Stimulated activated CD8-positive, alpha-beta memory T cell treated with anti-CD3 and anti-CD28 coated beads, Interleukin-12 subunit alpha, Interleukin-12 subunit beta, amount 100 ng/mL, for 4 hours (primary cell): ENCODE measurements around the gene CAVIN3.

Experiments used
- DNase-seq: peaks from one replicate; pipeline ENCODE4 v3.0.0-alpha.2; 2020; ENCODE audit warnings: low read depth

CAVIN3 gene, protein sequence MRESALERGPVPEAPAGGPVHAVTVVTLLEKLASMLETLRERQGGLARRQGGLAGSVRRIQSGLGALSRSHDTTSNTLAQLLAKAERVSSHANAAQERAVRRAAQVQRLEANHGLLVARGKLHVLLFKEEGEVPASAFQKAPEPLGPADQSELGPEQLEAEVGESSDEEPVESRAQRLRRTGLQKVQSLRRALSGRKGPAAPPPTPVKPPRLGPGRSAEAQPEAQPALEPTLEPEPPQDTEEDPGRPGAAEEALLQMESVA

DNA sequence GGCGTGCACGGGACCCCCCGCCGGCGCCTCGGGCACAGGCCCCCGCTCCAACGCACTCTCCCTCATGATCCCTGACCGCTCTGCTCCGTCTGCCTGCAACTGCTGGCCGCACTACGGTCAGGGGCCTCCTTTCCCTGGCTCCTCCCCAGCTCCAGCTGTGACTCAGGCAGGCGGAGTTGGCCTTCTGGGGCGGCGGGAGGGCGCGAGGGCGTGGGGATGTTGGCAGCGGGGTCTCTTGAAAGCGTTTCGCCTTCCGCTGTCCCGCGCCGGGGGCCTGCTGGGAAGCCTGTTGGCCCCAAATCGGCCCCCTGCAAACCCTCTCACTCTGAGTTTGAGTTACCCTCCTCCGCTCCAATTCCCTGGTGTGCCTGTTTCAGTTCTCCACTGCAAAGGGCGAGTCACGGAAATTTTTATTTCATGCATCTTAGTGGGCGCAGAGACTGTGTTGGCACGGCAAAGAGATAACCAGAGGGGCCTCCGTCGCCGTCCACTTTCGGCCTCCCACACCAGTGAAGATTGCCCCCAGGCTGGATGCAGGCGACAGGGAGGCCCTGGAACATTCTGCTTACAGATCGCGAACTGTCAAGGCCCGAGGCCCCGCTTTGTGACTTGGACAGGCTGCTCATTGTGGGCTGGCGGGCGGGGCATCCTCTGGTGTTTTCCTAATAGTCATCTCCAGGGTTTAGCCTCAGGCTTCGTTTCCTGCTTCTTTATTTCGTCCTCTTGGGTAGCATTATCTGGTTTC, at the start of gene CAVIN3:
Gene CAVIN3, minus strand, starts transcription at position 91 of the 745 bp plus-strand sequence. Its CDS starts 25 bp downstream, at position 66.
- DNase-seq, result no peak

DNA sequence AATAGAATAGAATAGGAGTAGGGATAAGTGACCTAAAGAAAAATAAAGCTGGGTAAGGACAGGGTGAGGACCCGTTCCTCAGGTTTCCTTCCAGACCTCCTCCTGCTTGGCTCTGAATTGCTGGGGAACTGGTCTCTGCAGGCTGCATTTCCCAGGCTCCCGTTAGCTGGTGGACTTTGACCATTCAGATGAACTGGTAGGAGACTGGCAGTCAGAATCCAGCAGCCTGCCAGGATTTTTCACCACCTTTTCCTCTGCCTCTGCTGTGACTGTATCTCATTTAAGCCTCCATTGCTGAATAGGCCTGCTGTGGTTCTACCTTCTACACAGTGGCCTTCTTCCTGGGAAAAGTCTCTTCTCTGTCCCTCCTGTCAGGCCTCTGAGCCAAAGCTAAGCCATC, 45.4 kb upstream of the CAVIN3 start:
- no peak for DNase-seq

DNA sequence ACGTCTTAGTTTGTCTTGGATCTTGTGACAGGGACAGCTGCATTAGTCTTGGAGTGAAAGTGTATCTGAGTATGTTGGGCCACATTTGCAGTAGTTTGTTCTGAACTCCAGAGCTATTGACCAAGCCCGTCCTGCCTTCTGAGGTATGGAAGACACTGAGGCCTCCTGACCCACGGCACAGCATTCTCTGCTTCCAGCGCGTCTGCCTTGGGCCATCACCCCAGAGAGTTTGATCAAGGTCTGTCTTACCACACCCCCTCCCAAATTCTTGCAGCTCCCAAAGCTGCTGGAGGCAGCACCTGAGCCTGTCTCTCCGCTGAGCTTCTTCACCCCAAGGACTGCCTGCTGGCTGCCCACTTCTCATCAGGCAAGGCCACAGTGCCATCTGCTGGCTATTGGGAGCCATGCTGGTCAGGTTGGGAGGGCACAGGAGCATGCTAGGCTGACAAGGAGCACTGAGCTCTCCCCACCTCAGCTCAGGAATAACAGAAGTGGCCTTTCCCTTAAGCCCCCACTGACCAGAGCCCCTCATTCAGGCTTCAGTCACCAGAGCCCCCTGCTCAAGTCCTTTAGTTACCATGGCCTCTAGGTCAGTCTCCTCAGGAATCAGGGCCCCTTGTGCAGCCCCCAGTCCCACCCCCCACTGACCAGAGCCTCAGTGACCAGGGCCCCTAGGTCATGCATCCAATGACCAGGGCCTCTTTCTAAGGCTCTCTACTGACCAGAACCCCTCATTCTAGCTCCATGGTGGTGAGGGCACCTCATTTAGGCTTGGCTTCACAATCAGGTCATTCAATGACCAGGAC, 42.8 kb upstream of the CAVIN3 start:
- DNase-seq, result peak; percentile 30

DNA sequence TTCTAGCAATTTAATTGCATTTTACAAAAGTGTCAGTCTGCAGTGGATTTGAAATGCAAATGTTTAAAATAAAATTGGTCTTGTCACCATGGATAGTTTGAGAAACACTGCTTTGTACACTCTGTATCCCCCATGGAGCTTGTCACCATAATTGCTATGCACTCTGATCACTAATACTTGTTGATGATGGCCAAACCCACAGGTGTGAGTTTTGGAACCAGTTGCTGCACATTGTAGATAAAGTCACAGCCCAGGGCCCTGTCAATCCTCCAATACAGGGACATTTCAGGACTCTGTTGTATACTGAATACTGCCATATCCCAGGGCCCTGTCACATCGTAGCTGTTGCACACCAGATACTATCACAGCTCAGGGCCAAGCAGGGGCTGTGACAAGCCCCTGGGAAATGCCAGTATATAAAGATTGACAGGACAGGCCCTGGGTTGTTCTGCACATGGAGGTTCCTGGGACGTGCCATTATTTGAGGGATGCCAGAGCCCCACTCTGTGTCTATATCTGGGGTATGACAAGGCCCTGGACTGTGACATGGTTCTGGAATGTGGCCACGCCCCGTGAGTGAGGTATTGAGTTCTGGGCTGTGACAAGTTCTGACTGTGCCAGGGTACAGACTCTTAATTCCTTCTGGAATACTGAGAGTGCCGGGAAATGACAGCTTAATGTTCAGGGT, 42.0 kb upstream of the CAVIN3 start:
- DNase-seq, result no peak

DNA sequence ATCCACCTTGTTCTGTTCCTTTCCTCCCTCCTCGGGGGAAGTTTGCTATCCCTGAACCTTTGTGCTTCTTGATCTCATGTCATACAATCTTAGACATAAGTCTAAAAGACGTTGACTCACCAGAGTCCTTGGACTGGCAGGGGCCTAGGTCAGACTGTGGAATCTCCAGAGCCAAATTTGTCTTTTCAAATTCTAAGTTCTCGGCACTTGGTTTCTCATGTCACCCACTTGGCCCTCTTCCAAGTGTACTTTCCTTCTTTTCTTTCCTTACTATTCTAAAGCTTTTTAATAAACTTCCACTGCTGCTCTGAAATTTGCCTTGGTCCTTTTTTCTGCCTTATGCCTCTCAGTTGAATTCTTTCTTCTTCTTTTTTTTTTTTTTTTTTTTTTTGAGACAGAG, 39.9 kb upstream of the CAVIN3 start:
- DNase-seq, result no peak

DNA sequence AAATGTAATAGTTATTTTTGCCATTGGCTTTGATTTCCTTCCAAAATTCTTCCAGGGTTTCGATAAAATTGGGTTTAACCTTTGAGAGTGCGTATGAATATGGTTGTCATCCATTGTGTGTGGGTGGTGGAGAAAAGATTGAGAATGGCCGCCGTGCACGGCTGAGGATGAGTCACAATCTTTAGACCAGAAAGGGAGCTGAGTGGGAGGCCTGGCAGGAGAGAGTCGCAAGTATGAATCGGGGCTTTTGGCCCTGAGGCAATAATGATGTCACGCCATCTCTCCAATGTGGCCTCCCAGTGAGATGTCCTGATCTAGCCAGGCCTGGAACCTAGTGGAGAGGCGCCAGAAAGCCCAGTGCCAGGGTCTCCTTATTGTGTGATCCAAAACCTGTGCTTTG, 36.9 kb upstream of the CAVIN3 start:
- no peak for DNase-seq

DNA sequence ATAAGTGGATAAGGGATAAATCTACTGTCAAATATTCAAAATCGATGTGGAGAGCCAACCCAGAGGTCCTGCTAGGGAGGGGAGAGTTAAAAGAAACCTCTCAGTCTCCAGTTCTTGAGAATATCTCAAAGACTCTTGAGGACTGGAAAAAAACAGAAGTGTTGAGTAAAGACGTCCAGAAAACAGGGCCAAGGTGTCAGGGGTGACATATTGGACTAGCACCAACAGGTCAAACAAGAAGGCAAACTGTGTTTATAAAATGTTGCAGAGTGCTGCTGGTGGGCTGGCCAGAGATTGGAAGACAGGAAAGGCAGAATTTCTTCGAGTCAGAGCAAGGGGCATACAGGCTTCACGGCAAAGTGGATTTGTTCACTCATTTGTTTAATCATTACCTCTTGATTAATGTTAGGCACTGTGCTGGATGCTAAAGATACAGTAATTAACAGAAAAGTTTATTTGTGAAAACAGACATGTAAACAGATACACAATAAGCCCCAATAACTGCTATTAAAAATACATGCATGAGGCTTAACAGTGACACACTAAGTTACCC, 36.3 kb upstream of the CAVIN3 start:
- no peak for DNase-seq

DNA sequence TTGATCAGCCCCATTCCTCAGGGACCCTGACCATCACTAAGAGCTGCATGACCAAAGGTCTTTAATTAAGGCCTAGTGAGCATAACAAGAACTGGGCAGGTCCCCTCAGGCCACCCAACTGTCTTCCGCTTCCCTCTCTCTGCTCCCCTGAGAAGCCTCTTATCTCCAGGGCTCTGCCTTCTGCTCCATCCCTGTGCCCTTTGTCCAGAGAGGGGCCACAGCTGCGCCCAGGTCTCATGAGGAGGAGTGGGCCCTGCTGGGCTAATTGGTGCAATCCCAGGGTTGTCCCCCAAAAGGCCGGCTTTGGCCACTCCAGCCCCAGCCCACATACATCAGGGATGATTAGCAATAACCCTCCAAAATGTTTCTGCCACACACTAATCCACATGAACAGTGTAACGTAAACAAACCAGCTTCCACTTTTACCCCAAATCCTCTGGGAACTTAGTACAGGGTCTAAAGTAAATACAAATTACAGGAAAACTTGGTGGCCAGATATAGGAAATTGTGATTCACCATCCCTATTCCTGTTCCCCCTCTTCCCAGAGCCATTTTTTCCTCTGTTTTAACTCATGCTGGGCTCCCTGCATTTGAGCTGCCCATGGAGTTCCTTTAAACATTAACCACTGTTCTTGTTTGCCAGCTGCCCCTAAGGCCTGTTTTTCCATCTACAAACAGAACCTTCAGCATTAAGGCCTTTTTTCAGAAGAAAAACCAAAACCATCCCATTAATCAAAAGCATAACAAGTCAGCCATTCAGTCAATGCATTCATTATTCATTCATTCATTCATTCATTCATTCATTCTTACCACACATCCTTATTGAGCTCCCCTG, 34.6 kb upstream of the CAVIN3 start:
- no peak for DNase-seq

DNA sequence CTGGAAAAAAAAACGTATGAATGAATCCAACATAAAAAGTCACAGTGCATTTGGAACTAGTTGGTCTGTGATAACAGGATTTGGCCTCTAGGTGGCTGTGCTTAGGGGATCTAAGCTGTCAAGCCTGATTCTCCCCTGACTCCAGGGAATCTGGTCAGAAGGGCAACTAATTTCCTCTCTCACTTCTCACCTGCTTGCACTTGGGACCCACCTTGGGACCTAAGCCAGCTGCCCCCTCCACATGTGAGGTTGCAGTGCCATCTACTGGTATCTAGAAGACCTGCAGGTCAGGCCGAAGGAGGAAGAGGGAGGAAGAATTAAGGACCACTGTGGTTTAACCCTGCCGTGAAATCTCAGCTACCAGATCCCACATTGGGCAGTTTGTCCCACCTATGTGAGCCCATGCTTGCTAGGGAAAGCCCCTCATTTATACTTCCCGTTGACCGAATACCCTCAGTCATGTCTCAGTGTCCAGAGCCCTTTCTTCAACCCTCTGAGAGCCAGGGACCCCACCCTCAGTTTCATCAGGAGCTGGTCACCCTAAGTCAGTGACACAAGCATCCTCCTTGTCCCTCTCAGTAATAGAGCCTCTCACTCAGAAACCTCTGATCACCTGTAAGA, 33.2 kb upstream of the CAVIN3 start:
- DNase-seq, result peak; percentile 21

DNA sequence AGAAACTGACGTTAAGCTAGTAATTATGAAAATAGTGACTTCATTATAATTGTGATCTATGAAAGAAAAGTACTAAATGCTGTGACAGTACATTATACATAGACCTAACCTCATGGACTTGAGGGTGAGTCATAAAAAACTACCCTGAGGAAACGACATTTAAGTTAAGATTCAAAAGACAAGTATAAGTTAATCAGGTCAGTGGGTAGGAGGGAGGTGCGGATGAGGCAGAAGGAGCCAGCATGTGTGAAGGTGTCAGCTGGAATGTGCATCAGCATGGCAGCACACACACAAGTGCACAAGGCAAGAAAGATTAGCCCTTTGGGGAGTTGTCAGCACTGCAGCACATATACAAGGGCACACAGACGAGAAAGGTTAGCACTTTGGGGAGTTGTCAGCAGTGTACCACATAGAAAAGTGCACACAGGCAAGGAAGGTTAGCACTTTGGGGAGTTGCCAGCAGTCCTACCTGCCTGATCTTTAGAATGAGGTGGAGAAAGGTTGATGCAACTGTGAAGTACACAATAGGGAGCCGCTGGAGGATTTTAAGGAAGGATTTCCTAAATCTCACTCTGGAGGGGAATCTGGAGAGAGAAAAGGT, 31.6 kb upstream of the CAVIN3 start:
- DNase-seq, result no peak

DNA sequence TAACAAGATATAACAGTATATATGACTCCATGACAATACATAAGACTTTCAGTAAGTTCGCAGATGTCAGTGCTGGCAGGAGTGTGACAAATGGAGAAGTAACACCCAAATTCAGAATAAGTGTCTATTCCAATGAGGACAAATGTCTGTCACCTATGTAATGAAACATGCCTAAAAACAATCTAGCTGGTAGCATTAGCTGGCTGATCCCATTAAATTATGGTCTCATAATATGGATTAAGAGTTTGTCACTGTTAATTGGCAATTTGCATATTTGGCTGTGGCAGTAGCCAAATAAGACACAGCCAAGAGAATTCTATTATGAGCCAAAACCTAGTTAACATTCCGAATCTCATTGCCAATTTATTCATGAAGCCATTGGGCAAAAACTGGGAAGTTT, 30.2 kb upstream of the CAVIN3 start:
- DNase-seq, result no peak

DNA sequence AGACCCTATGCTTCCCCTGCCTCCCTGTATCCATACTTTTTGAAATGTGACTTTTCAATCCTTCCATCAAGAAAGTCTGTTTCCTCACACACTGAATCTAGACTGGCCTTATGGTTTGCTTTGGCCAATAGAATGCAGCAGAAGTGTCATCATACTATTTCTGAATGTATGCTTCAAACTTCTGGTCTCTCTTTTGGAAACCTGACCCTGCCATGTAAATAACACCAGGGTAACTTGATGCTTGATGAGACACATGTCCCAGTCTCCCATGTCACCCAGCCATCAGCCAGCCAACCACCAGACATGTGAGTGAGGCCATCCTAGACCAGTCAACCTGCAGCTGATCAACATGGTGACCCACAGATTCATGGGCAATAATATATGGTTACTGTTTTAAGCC, 29.7 kb upstream of the CAVIN3 start:
- DNase-seq, result no peak

DNA sequence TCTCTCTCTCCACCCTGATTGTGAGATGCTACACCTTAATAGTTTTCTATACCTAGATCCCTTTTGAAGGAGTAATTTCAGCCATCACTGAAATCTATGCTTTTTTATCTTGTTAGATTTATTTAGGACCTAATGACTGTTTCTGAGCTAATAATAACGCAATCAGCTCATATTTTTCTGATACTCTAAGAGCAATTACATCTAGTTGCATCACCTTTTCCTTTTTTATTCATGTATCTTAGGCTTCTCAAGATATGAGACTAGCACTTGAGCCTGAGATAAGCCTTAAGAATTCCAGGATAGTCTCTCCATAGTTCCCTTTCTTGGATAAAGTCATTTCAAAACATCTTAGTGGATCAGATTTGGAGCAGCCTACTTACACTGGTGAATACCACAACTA, 25.1 kb upstream of the CAVIN3 start:
- no peak for DNase-seq

DNA sequence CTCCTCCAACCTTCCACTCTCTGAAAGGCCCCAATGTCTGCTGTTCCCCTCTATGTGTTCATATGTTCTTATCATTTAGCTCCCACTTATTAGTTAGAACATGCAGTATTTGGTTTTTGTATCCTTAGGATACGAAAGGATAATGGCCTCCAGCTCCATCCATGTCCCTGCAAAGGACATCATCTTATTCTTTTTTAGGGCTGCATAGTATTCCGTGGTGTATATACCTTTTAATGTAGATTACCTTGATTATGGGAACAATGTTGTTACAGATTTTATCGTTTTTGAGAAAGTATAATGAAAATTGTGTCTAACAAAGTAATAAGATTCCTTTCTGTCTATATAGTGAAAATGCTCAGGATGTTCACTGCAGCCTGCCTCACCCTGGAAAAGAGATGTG, 16.0 kb upstream of the CAVIN3 start:
- DNase-seq, result no peak

DNA sequence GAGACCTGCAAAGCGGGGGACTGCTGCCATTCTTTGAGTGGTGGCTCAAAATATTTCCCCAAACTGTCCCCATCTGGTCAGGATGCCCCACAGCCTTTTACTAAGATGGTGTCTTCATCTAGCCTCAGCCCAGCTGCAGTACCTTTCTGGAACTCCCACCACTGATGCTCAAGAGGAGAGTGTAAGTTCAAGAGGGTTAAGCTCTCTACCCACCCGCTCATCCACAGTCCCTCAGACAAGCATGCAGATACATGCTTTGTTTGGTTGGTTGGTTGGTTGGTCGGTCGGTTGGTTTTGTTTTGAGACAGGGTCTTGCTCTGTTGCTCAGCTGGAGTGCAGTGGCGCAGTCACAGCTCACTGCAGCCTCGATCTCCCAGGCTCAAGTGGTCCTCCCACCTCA, 14.5 kb upstream of the CAVIN3 start:
- no peak for DNase-seq

DNA sequence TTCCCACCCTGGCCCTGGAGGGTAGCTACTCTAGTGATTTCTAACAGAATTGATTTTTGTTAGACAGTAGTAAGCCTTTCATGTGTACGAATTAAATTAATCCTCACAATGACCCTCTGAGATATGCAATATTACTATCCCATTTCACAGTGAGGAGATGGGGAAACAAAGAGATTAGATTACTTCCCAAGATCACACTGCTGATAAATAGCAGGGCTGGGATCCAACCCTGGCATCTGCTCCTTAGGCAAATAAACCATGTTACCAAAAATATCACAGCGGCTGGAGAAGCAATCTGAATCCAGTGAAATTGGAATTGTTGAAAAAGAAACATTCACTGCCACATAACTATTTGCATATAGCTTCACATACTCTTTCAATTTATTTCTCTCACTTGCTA, 12.8 kb upstream of the CAVIN3 start:
- no peak for DNase-seq

DNA sequence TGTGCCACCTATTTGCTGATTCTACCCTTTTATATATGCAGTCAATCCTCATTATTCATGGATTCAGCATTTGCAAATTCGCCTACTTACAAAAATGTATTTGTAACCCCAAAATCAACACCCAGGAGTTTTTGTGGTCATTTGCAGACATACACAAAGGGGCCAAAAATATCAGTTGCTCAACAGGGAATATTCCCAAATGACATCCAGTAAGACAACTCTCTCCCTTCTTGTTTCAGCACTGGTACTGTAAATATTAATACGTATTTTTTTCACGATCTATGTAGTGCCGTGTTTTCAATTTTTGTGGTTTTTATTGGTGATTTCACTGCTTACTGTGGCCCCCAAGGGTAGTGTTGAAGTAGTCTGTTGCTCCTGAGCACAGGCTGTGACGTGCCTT, 11.8 kb upstream of the CAVIN3 start:
- no peak for DNase-seq

DNA sequence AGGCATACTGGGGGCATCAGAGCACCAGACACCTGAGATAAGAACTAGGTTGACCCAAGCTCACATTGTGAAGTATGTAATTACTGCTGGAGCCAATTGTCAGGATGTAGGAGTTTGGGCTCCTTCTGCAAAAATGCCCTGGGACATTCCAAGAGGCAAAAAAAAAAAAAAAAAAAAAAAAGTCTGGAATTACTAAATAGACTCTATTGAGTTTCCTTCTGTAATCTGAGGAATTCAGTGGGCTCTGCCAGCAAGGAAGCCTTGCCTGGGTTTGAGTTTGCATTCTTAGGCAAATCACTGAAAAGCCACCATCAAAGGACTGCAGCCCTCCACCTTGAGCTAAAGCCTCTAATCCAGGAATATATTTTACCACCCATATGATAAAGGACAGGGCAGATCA, 8.0 kb upstream of the CAVIN3 start:
- DNase-seq, result no peak

DNA sequence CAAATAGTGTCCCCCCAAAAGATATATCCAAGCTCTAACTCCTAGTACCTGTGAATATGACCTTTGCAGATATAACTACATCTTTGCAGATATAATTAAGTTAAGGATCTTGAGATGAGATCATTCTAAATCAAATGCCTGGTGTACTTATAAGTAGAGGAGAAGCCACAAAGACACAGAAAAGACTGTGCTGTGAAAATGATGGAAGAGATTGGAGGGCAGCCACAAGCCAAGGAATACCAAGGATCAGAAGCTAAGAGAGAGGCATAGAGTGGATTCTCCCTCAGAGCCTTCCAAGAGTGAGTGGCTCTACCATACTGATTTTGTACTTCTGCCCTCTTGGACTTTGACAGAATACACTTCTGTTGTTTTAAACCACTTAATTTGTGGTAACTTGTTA, 7.5 kb upstream of the CAVIN3 start:
- DNase-seq, result no peak

DNA sequence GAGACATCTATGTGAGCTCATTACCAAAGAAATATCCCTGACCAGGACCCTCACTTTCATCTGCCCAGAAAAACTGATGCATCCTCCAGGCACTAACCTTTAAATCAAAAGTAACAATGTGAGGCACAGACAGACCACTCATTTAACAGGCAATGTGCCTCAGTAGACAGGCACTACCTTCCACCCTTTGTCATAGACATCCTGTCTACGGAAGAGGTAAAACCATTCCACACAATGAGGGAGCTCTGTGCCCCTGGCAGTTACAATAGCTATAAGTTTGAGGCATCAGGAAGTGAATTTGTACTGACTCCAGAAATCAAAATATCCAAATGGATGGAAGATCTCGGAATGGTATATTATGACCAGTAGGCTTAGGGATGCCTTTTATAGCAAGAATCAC, 6.7 kb upstream of the CAVIN3 start:
- DNase-seq, result no peak
